ENCODE measurements around the gene TSC22D1.

The TSC22D1 gene

GRCh38 chr13:44422755-44423643 lies 153.1 kb downstream of the TSC22D1 start:
- no peak for DNase-seq

- no peak for DNase-seq
Measured at GRCh38 chr13:44421853-44422525, 154.1 kb downstream of the TSC22D1 start.

- no peak for DNase-seq
Measured at GRCh38 chr13:44420376-44421220, 155.5 kb downstream of the TSC22D1 start.

GRCh38 chr13:44417876-44418275 lies 158.3 kb downstream of the TSC22D1 start:
- DNase-seq: no peak

- no peak for DNase-seq
Measured at GRCh38 chr13:44417446-44417845, 158.7 kb downstream of the TSC22D1 start.

- no peak for DNase-seq
Measured at GRCh38 chr13:44416744-44417143, 159.4 kb downstream of the TSC22D1 start.

- no peak for DNase-seq
Measured at GRCh38 chr13:44416301-44416700, 159.8 kb downstream of the TSC22D1 start.

- DNase-seq: no peak
Measured at GRCh38 chr13:44415815-44416214, 160.3 kb downstream of the TSC22D1 start.

- no peak for DNase-seq
Measured at GRCh38 chr13:44414716-44415115, 161.4 kb downstream of the TSC22D1 start.

GRCh38 chr13:44413095-44413494 lies 163.0 kb downstream of the TSC22D1 start:
- DNase-seq: no peak

GRCh38 chr13:44412346-44412935 lies 163.7 kb downstream of the TSC22D1 start:
- DNase-seq: no peak

- DNase-seq: no peak
Measured at GRCh38 chr13:44411841-44412240, 164.3 kb downstream of the TSC22D1 start.

- no peak for DNase-seq
Measured at GRCh38 chr13:44410328-44410859, 165.7 kb downstream of the TSC22D1 start.

- no peak for DNase-seq
Measured at GRCh38 chr13:44409595-44409994, 166.5 kb downstream of the TSC22D1 start.

- no peak for DNase-seq
Measured at GRCh38 chr13:44407891-44408290, 168.2 kb downstream of the TSC22D1 start.

- no peak for DNase-seq
Measured at GRCh38 chr13:44407379-44407778, 168.8 kb downstream of the TSC22D1 start.

GRCh38 chr13:44406617-44407016 lies 169.5 kb downstream of the TSC22D1 start:
- DNase-seq: no peak

GRCh38 chr13:44404261-44405132 lies 171.6 kb downstream of the TSC22D1 start:
- no peak for DNase-seq

GRCh38 chr13:44403461-44404056 lies 172.6 kb downstream of the TSC22D1 start:
- no peak for DNase-seq

- no peak for DNase-seq
Measured at GRCh38 chr13:44402899-44403445, 173.2 kb downstream of the TSC22D1 start.

GRCh38 chr13:44401577-44401976 lies 174.6 kb downstream of the TSC22D1 start:
- DNase-seq: no peak

Data from CD4-positive, alpha-beta T cell treated with Interleukin-4 for 1 hour (primary cell).